ENCODE results near the gene PRKCD. TPM values are rescaled to one million over a fixed set of nuclear protein-coding genes. Genes with fewer than 3 reads are reported as not detected.

PRKCD gene
- total and polyA plus RNA-seq, 2 of the 4 experiments (the other 2 are of a cell fraction), result 4.3 to 19.0 TPM

GRCh38 chr3:53229171-53229570 is 68.2 kb downstream of the PRKCD start:
- DNase-seq, result no peak
- dilution Hi-C loops (cut with HindIII; ENCODE audit: low sequenced_read_pairs, unreplicated experiment), result no loop called here

More at GRCh38 chr3:53229171-53229570, 68.2 kb downstream of the PRKCD start:
- Histone ChIP-seq H3K23ac (ENCODE audit: low read depth, low read length) (no peak overlapping the region), H3K27me3 (ENCODE audit: control insufficient read depth, insufficient read depth, low read length) (no peaks in the 10 kb centered on the region), H3K27ac (ENCODE audit: insufficient read depth, low read length) (no peak overlapping the region), H3K9me3 (ENCODE audit: control insufficient read depth, insufficient read depth, low read length) (no peaks in the 10 kb centered on the region), H4K91ac (ENCODE audit: insufficient read depth, low read depth, low read length) (no peak overlapping the region), H2BK120ac (ENCODE audit: low read depth, low read length) (no peak overlapping the region), H3K4me2 (ENCODE audit: low read depth, low read length) (no peak overlapping the region), H4K20me1 (ENCODE audit: insufficient read depth, low read length) (peaks cover 14% of the 10 kb centered on the region), H3K4me1 (ENCODE audit: control insufficient read depth, insufficient read depth, low read length) (no peaks in the 10 kb centered on the region), H3K18ac (ENCODE audit: low read depth, low read length) (no peak overlapping the region), H3K9ac (ENCODE audit: low read depth, low read length) (no peak overlapping the region), H3K14ac (replicated peaks; ENCODE audit: low read depth, low read length) (no peak overlapping the region), H2AK5ac (ENCODE audit: low read depth, low read length) (no peak overlapping the region), H3K79me1 (ENCODE audit: low read depth in 1 of 2, low read length in 2 of 2) (peaks cover 34 to 58% of the 10 kb centered on the region in 2 experiments), H3K9me1 (ENCODE audit: insufficient read depth, low read length) (0 out of 2 replicates have a peak, but pooled peaks cover 2% of the 10 kb centered on the region), H3K4ac (ENCODE audit: low read depth, low read length) (no peak overlapping the region), H2BK15ac (ENCODE audit: low read depth, low read length) (no peak overlapping the region), H3K36me3 (ENCODE audit: control insufficient read depth, insufficient read depth, low read length) (peaks cover 96% of the 10 kb centered on the region), H2AFZ (replicated peaks; ENCODE audit: low read length, poor library complexity) (no peak overlapping the region), H3K4me3 (ENCODE audit: insufficient read depth, low read depth, low read length) (no peak overlapping the region), H2BK20ac (ENCODE audit: low read depth, low read length) (no peak overlapping the region), H2AK9ac (replicated peaks; ENCODE audit: low read depth, low read length, poor library complexity) (no peak overlapping the region), H2BK5ac (ENCODE audit: low read depth, low read length, poor library complexity, severe bottlenecking) (no peak overlapping the region), H4K5ac (ENCODE audit: low read depth, low read length) (no peak overlapping the region), H4K8ac (ENCODE audit: low read depth in 2 of 2, low read length in 2 of 2) (no peak overlapping the region), H3K56ac (ENCODE audit: extremely low read depth, insufficient read depth, low read length) (no peak overlapping the region)
- intact Hi-C loops (cut with micrococcal nuclease) (no loop called here), in situ Hi-C loops (cut with MboI; ENCODE audit: low sequenced_read_pairs) (no loop called here)
- POLR2A ChIA-PET (ENCODE audit: unreplicated experiment), result no interaction called here
- BruUV-seq (replicated peaks), result no TSS peak
- CTCF ChIA-PET, result no interaction called here
- TF ChIP-seq CTCF (conservative IDR thresholded peaks at IDR 0.05; ENCODE audit: low read depth, low read length), result no peak
- TF ChIP-seq FOS (IDR thresholded peaks at IDR 0.05; ENCODE audit: low read depth, low read length), result no peak
- TF ChIP-seq RCOR1 (IDR thresholded peaks at IDR 0.05; ENCODE audit: insufficient replicate concordance, low read length), result no peak
- no peak for TF ChIP-seq USF2 (IDR thresholded peaks at IDR 0.05; ENCODE audit: low read depth, low read length)
- TF ChIP-seq MAFK (IDR thresholded peaks at IDR 0.05; ENCODE audit: low read depth, low read length), result no peak
- TF ChIP-seq MXI1 (IDR thresholded peaks at IDR 0.05; ENCODE audit: borderline replicate concordance, low read depth, low read length), result no peak
- TF ChIP-seq POLR2A (IDR thresholded peaks at IDR 0.05; ENCODE audit: low read depth, low read length), result no peak
- no peak for TF ChIP-seq CHD1 (IDR thresholded peaks at IDR 0.05; ENCODE audit: low read depth, low read length)
- TF ChIP-seq NFE2L2 (IDR thresholded peaks at IDR 0.05; ENCODE audit: low read depth, low read length), result no peak
- no peak for TF ChIP-seq MAZ (IDR thresholded peaks at IDR 0.05; ENCODE audit: borderline replicate concordance, low read depth, low read length)
- no peak for TF ChIP-seq ELK1 (IDR thresholded peaks at IDR 0.05; ENCODE audit: borderline replicate concordance, low read depth, low read length)
- TF ChIP-seq CEBPB (IDR thresholded peaks at IDR 0.05; ENCODE audit: low read depth, low read length), result no peak
- TF ChIP-seq RAD21 (IDR thresholded peaks at IDR 0.05; ENCODE audit: low read length), result no peak
- TF ChIP-seq BHLHE40 (IDR thresholded peaks at IDR 0.05; ENCODE audit: low read depth, low read length), result no peak
- TF ChIP-seq SMC3 (IDR thresholded peaks at IDR 0.05; ENCODE audit: low read depth, low read length), result no peak
- WGBS, 2 experiments (ENCODE audit: extremely low coverage in 2 of 2, insufficient read length in 1 of 2), result 100% methylated on average over 5 of the region's 14 CpGs; no CpG with 5 or more reads in 1 of the 2 experiments
- ATAC-seq (ENCODE audit: low read depth), result no peak

Data from IMR-90 (cell line).